Kidney epithelial cell (primary cell): ENCODE measurements around the gene ARL14. TPM values are rescaled to one million over a fixed set of nuclear protein-coding genes. Genes with fewer than 3 reads are reported as not detected.

ENCODE experiments used
- DNase-seq: peaks from one replicate; pipeline ENCODE4 v3.0.0-alpha.2; 2010; ENCODE audit warnings: low read depth
- H3K27me3 ChIP-seq: 2 replicates; pipeline ENCODE4 v1.6.0; 2011; ENCODE audit warnings: low read length; ENCODE audit not compliant: control insufficient read depth, insufficient read depth
- H3K36me3 ChIP-seq: 2 replicates; pipeline ENCODE4 v1.5.1; 2011; ENCODE audit warnings: low read length; ENCODE audit not compliant: control insufficient read depth, insufficient read depth
- H3K4me3 ChIP-seq: 2 replicates; pipeline ENCODE4 v1.5.1; 2011; ENCODE audit warnings: low read depth, mild to moderate bottlenecking, control low read depth, low read length
- total RNA-seq: library from RNA; depleted of rRNA; stranded (reverse); fragments of >200 nt; gene quantifications from 2 replicates; pipeline ENCODE4 v1.2.3, GENCODE V29; 2015
- TF ChIP-seq, protein P1 (sequence below): IDR thresholded peaks from 2 replicates; pipeline ENCODE4 v1.5.1; 2011; ENCODE audit warnings: mild to moderate bottlenecking, moderate library complexity, low read length, control low read depth, inconsistent platforms; ENCODE audit not compliant: insufficient read depth, poor library complexity, severe bottlenecking

The ARL14 gene
- total RNA-seq, 1 donor from 2014 or later = 0.08 TPM

DNA sequence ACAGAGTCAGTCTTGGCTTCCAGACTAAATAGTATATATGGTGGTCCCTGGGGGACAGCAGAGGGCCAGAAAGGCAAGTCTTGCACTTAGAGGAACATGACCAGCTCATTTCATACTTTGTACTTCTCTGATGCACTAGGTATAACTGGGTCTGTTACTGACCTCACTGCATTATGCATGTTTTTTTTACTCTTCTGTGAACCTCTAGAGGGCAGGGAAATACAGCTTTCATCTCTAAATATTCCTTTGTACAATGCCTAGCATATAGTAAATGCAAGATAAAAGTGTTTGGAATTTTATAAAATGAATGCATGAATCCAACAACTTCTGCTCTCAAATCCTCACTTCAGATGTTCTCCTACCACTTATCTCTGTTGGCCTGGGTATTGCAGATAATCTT lies 23.4 kb upstream of the ARL14 start:
- Histone ChIP-seq H3K36me3 (no peaks in the 10 kb centered on the region), H3K4me3 (no peak overlapping the region), H3K27me3 (no peaks in the 10 kb centered on the region)
- DNase-seq = no peak
- TF ChIP-seq, protein P1, sequence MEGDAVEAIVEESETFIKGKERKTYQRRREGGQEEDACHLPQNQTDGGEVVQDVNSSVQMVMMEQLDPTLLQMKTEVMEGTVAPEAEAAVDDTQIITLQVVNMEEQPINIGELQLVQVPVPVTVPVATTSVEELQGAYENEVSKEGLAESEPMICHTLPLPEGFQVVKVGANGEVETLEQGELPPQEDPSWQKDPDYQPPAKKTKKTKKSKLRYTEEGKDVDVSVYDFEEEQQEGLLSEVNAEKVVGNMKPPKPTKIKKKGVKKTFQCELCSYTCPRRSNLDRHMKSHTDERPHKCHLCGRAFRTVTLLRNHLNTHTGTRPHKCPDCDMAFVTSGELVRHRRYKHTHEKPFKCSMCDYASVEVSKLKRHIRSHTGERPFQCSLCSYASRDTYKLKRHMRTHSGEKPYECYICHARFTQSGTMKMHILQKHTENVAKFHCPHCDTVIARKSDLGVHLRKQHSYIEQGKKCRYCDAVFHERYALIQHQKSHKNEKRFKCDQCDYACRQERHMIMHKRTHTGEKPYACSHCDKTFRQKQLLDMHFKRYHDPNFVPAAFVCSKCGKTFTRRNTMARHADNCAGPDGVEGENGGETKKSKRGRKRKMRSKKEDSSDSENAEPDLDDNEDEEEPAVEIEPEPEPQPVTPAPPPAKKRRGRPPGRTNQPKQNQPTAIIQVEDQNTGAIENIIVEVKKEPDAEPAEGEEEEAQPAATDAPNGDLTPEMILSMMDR = no peak

DNA sequence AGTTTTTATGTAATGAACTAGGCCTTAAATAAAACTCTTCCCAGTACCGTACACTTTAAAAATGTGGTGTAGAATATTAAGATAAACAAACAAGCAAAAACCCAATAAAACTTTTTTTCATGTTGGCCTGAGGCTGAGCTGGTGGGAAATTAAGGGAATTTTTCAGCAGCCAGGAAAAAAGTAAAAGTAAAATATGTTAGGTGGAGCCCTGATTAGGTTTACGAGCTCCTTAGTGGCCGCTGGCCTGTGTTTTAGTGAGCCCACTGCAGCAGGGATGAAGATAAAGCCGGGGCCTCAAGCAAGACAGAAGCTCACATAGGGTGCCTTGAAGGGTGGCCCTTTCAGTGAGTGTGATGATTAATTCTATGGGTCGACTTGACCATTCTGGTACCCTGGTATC lies 16.1 kb upstream of the ARL14 start:
- Histone ChIP-seq H3K27me3 (no peaks in the 10 kb centered on the region), H3K36me3 (no peaks in the 10 kb centered on the region), H3K4me3 (no peak overlapping the region)
- no peak for DNase-seq
- TF ChIP-seq, protein P1 = no peak

DNA sequence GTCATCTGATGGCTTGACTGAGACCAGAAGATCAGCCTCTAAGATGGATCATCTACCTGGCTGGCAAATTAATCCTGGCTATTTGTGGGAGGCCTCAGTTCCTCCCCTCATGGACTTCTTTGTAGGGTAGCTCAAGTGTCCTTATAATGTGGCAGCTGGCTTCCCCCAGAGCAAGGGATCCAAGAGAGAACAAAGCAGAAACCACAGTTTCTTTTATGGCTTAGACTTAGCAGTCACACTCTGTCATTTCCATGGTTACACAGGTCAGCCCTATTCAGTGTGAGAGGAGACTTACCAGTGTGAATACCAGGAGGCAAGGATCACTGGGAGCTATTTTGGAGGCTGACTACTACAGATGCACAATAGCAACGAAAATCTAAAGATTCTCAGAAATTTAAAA lies 15.3 kb upstream of the ARL14 start:
- Histone ChIP-seq H3K4me3 (no peak overlapping the region), H3K27me3 (no peaks in the 10 kb centered on the region), H3K36me3 (no peaks in the 10 kb centered on the region)
- DNase-seq = no peak
- TF ChIP-seq, protein P1 = no peak

DNA sequence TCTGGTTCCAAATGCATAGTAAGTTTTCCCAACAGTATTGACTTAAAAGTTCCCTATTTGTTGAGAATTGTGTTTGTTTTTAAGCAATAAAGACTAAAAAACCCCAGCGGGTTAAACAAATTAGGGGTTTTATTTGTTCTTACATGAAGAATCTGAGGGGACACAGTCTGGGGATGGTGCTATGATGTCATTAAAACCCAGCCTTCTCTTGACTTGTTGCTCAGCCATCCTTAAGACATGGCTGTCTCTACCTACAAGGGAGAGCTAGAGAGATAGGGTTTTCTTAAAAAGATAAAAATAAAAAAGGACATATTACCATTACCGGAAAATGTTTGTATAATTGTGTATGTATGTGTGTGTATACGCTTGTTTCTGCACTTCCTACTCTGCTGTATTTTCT lies 11.7 kb upstream of the ARL14 start:
- no peak for DNase-seq
- TF ChIP-seq, protein P1 = no peak

DNA sequence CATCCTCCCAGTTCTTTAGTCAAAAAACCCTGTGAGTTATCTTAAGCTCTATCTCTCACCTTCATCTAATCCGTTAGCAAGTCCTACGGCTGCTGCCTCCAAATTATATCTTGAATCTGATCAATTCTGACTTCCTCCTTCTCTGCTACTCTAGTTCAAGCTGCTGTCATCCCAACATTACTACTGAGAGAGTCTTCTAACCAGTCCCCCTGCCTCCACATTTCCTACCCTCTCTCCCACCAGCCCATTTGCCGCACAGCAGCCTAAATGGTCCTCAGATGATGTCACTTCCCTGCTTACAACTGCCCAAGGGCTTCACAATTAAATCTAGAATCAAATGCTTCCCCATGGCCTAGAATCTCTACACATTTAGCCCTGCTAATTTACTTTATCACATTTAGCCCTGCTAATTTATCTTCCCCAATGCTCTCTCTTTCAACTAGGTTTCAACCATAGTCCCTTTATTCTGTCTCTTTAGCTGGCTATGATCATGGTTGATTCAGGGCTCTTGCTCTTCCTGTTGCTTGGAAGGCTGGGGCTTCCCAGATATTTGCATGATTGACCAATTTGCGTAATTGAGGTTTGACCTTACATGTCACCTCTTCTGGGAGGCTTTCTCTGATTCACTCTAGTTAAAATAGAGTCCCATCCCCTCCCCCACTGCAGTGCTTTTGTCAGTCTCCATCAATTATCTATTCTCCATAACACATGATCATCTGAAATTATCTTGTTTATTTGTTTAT lies 11.0 kb upstream of the ARL14 start:
- peak; percentile 63 for DNase-seq
- TF ChIP-seq, protein P1 = no peak
- Histone ChIP-seq H3K4me3 (no peak overlapping the region), H3K27me3 (no peaks in the 10 kb centered on the region), H3K36me3 (no peaks in the 10 kb centered on the region)

More for the DNA sequence above, 11.7 kb upstream of the ARL14 start:
- Histone ChIP-seq H3K36me3 (no peaks in the 10 kb centered on the region), H3K4me3 (no peak overlapping the region), H3K27me3 (no peaks in the 10 kb centered on the region)

DNA sequence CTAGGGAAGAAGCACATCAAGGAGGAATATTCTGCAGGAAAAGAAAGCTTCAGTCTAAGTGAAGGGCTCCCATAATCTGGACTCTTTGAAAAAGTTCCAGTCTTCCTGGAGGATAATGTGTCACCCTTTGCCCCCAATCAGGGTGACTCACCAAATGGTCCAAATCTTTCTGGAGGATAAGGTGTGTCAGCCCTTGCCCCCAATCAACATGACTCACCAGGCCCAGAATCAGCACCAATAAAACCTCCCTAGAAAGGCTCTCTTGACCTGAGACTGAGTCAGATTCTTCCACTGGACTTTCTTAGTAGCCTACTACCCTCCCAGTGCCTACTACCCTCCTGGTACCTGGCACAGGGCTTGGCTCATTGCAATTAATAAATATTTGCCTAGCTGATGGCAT lies 9.5 kb upstream of the ARL14 start:
- DNase-seq = peak; percentile 47
- TF ChIP-seq, protein P1 = no peak

More for the DNA sequence above, 9.5 kb upstream of the ARL14 start:
- H3K4me3 ChIP-seq = no peak overlapping the region
- no peaks in the 10 kb centered on the region for H3K27me3 ChIP-seq
- no peaks in the 10 kb centered on the region for H3K36me3 ChIP-seq
